IMR-90 (cell line): ENCODE data around the gene EFCC1. TPM values are rescaled to one million over a fixed set of nuclear protein-coding genes. Genes with fewer than 3 reads are reported as not detected.

Experiments used
- ATAC-seq: fragments of 200-7000 bp; cut with Tn5 transposase; 2 replicates; pipeline ENCODE4 v1.9.1; 2020; ENCODE audit warnings: low read depth, mild to moderate bottlenecking, moderate library complexity
- BruUV-seq: library from RNA; stranded (reverse); fragments of 400-500 nt; replicated peaks from 2 replicates; lab custom pipeline; 2021; lab: Mats Ljungman, UMichigan
- CTCF ChIA-PET: fragments of 300-600 bp; formaldehyde crosslinking; extraction: SDS; loops from one replicate; lab custom pipeline; 2021; ENCODE audit warnings: antibody characterized with exemption; lab: Yijun Ruan, JAX
- POLR2A ChIA-PET: fragments of 300-600 bp; sonication (Branson Sonifier 250); formaldehyde crosslinking; loops from one replicate; lab custom pipeline; 2022; ENCODE audit warnings: antibody characterized with exemption; ENCODE audit not compliant: unreplicated experiment; lab: Charles Lee
- DNase-seq: peaks from one replicate; pipeline ENCODE4 v3.0.0; 2013
- H2AFZ ChIP-seq: replicated peaks from 2 replicates; pipeline ENCODE3; 2013; ENCODE audit warnings: low read length, mild to moderate bottlenecking; ENCODE audit not compliant: poor library complexity
- H2AK5ac ChIP-seq: 2 replicates; pipeline ENCODE4 v1.6.1; 2013; ENCODE audit warnings: low read depth, low read length, inconsistent platforms
- H2AK9ac ChIP-seq: replicated peaks from 2 replicates; pipeline ENCODE3; 2013; ENCODE audit warnings: mild to moderate bottlenecking, low read depth, low read length, moderate library complexity; ENCODE audit not compliant: poor library complexity
- H2BK120ac ChIP-seq: 2 replicates; pipeline ENCODE4 v1.6.1; 2013; ENCODE audit warnings: low read depth, low read length, inconsistent platforms
- H2BK15ac ChIP-seq: 3 replicates; pipeline ENCODE4 v1.6.1; 2013; ENCODE audit warnings: low read depth, low read length, inconsistent platforms
- H2BK20ac ChIP-seq: 2 replicates; pipeline ENCODE4 v1.6.1; 2013; ENCODE audit warnings: low read depth, mild to moderate bottlenecking, inconsistent platforms, low read length, moderate library complexity
- H2BK5ac ChIP-seq: 2 replicates; pipeline ENCODE4 v1.6.1; 2013; ENCODE audit warnings: mild to moderate bottlenecking, low read depth, low read length, inconsistent platforms; ENCODE audit not compliant: poor library complexity, severe bottlenecking
- H3K14ac ChIP-seq: replicated peaks from 2 replicates; pipeline ENCODE4 v1.6.1; 2013; ENCODE audit warnings: low read depth, low read length, inconsistent platforms
- H3K18ac ChIP-seq: 2 replicates; pipeline ENCODE4 v1.6.1; 2013; ENCODE audit warnings: low read depth, low read length, control low read depth
- H3K23ac ChIP-seq: 2 replicates; pipeline ENCODE4 v1.6.1; 2013; ENCODE audit warnings: low read depth, low read length, inconsistent platforms
- H3K27ac ChIP-seq: 2 replicates; pipeline ENCODE4 v1.5.1; 2013; ENCODE audit warnings: mild to moderate bottlenecking, control low read depth, low read length; ENCODE audit not compliant: insufficient read depth
- H3K27me3 ChIP-seq: 2 replicates; pipeline ENCODE4 v1.6.1; 2013; ENCODE audit warnings: low read length; ENCODE audit not compliant: control insufficient read depth, insufficient read depth
- H3K36me3 ChIP-seq: 2 replicates; pipeline ENCODE4 v1.6.1; 2013; ENCODE audit warnings: low read length, mixed read lengths; ENCODE audit not compliant: control insufficient read depth, insufficient read depth
- H3K4ac ChIP-seq: 2 replicates; pipeline ENCODE4 v1.6.1; 2013; ENCODE audit warnings: low read depth, low read length, inconsistent platforms
- H3K4me1 ChIP-seq: 2 replicates; pipeline ENCODE4 v1.6.1; 2013; ENCODE audit warnings: low read length, mixed read lengths; ENCODE audit not compliant: control insufficient read depth, insufficient read depth
- H3K4me2 ChIP-seq: 2 replicates; pipeline ENCODE4 v1.6.1; 2013; ENCODE audit warnings: low read depth, mild to moderate bottlenecking, control low read depth, low read length, moderate library complexity
- H3K4me3 ChIP-seq: 2 replicates; pipeline ENCODE4 v1.5.1; 2013; ENCODE audit warnings: low read depth, mild to moderate bottlenecking, control low read depth, low read length, moderate library complexity; ENCODE audit not compliant: insufficient read depth
- H3K56ac ChIP-seq: 2 replicates; pipeline ENCODE4 v1.6.1; 2013; ENCODE audit warnings: low read length, inconsistent platforms; ENCODE audit not compliant: insufficient read depth; ENCODE audit errors: extremely low read depth
- H3K79me1 ChIP-seq, 2 experiments: 2 replicates each; pipeline ENCODE4 v1.6.1; 2013; ENCODE audit warnings: low read length in 2 of 2, inconsistent platforms in 1 of 2, low read depth in 1 of 2
- H3K9ac ChIP-seq: 2 replicates; pipeline ENCODE4 v1.6.1; 2013; ENCODE audit warnings: low read depth, low read length, control low read depth
- H3K9me1 ChIP-seq: 2 replicates; pipeline ENCODE4 v1.6.1; 2013; ENCODE audit warnings: low read length, inconsistent platforms; ENCODE audit not compliant: insufficient read depth
- H3K9me3 ChIP-seq: 2 replicates; pipeline ENCODE4 v1.6.1; 2013; ENCODE audit warnings: low read length; ENCODE audit not compliant: control insufficient read depth, insufficient read depth
- H4K20me1 ChIP-seq: 2 replicates; pipeline ENCODE4 v1.6.1; 2013; ENCODE audit warnings: low read length, inconsistent platforms; ENCODE audit not compliant: insufficient read depth
- H4K5ac ChIP-seq: 2 replicates; pipeline ENCODE4 v1.6.1; 2013; ENCODE audit warnings: mild to moderate bottlenecking, low read depth, low read length, control low read depth
- H4K8ac ChIP-seq, 2 experiments: 2 replicates each; pipeline ENCODE4 v1.6.1; 2013; ENCODE audit warnings: low read depth in 2 of 2, low read length in 2 of 2, control low read depth in 1 of 2, inconsistent platforms in 1 of 2
- H4K91ac ChIP-seq: 2 replicates; pipeline ENCODE4 v1.6.1; 2013; ENCODE audit warnings: low read depth, low read length, inconsistent platforms; ENCODE audit not compliant: insufficient read depth
- BHLHE40 ChIP-seq: fragments of 150-350 bp; IDR thresholded peaks from 2 replicates; pipeline ENCODE4 v1.6.1; 2016; ENCODE audit warnings: mild to moderate bottlenecking, low read depth, low read length
- CEBPB ChIP-seq: IDR thresholded peaks from 2 replicates; pipeline ENCODE4 v1.6.1; 2012; ENCODE audit warnings: low read depth, low read length, improper control_type of control experiment
- CHD1 ChIP-seq: IDR thresholded peaks from 2 replicates; pipeline ENCODE4 v1.6.1; 2012; ENCODE audit warnings: low read depth, low read length, improper control_type of control experiment
- CTCF ChIP-seq: conservative IDR thresholded peaks from 2 replicates; pipeline ENCODE4 v1.5.1; 2012; ENCODE audit warnings: mild to moderate bottlenecking, low read depth, low read length, improper control_type of control experiment
- FOS ChIP-seq: fragments of 150-350 bp; IDR thresholded peaks from 2 replicates; pipeline ENCODE4 v1.6.1; 2016; ENCODE audit warnings: low read depth, low read length
- MAFK ChIP-seq: IDR thresholded peaks from 2 replicates; pipeline ENCODE4 v1.6.1; 2012; ENCODE audit warnings: low read depth, low read length, improper control_type of control experiment
- MAZ ChIP-seq: IDR thresholded peaks from 2 replicates; pipeline ENCODE4 v1.6.1; 2012; ENCODE audit warnings: low read depth, mild to moderate bottlenecking, low read length, improper control_type of control experiment, moderate library complexity, borderline replicate concordance
- MXI1 ChIP-seq: IDR thresholded peaks from 2 replicates; pipeline ENCODE4 v1.6.1; 2012; ENCODE audit warnings: low read depth, mild to moderate bottlenecking, low read length, moderate library complexity, borderline replicate concordance
- NFE2L2 ChIP-seq: fragments of 150-350 bp; IDR thresholded peaks from 2 replicates; pipeline ENCODE4 v1.6.1; 2016; ENCODE audit warnings: low read depth, mild to moderate bottlenecking, low read length
- POLR2A ChIP-seq: IDR thresholded peaks from 2 replicates; pipeline ENCODE4 v1.6.1; 2012; ENCODE audit warnings: mild to moderate bottlenecking, low read depth, low read length
- RAD21 ChIP-seq: IDR thresholded peaks from 2 replicates; pipeline ENCODE4 v1.6.1; 2012; ENCODE audit warnings: low read length, improper control_type of control experiment
- RCOR1 ChIP-seq: IDR thresholded peaks from 2 replicates; pipeline ENCODE4 v1.6.1; 2012; ENCODE audit warnings: mild to moderate bottlenecking, low read length, improper control_type of control experiment; ENCODE audit not compliant: insufficient replicate concordance
- RFX5 ChIP-seq: IDR thresholded peaks from 2 replicates; pipeline ENCODE4 v1.8.0; 2012; ENCODE audit warnings: low read depth, mild to moderate bottlenecking, low read length, moderate library complexity
- SMC3 ChIP-seq: fragments of 150-350 bp; IDR thresholded peaks from 2 replicates; pipeline ENCODE4 v1.6.1; 2016; ENCODE audit warnings: low read depth, mild to moderate bottlenecking, antibody characterized with exemption, low read length, moderate library complexity
- whole genome bisulfite sequencing, 2 experiments: methylation state at CpG; one replicate each; pipeline versions ENCODE4 v1.1.5 to v1.1.7; 2013; ENCODE audit warnings: missing lambda C conversion rate in 2 of 2; ENCODE audit not compliant: insufficient read length in 1 of 2; ENCODE audit errors: extremely low coverage in 2 of 2; 5-methylcytosine and 5-hydroxymethylcytosine counted together
- dilution Hi-C: fragments of 300-500 bp; cut with HindIII; formaldehyde crosslinking; loops from one replicate; pipeline ENCODE4 v1.14.3; 2018; ENCODE audit warnings: low sequenced_read_pairs; ENCODE audit not compliant: unreplicated experiment
- in situ Hi-C: fragments of 300-500 bp; cut with MboI; formaldehyde crosslinking; loops from 3 replicates; pipeline ENCODE4 v1.14.3; 2019; ENCODE audit warnings: low sequenced_read_pairs, inconsistent platforms, mixed read lengths
- intact Hi-C: fragments of 100-400 bp; cut with micrococcal nuclease; formaldehyde crosslinking; loops from 2 replicates; pipeline ENCODE4 v1.10.0; 2022
- polyA plus RNA-seq, 3 experiments: library from polyadenylated mRNA; depleted of rRNA; stranded (reverse); fragments of >200 nt; gene quantifications; 2 replicates each; pipeline ENCODE4 v1.2.3, GENCODE V29; 2012; ENCODE audit warnings: low replicate concordance in 1 of 3
- total RNA-seq: library from RNA; depleted of rRNA; stranded (reverse); fragments of >200 nt; gene quantifications from 2 replicates; pipeline ENCODE4 v1.2.3, GENCODE V29; 2012
- TF ChIP-seq, protein P1 (sequence below): fragments of 150-350 bp; IDR thresholded peaks from 2 replicates; pipeline ENCODE4 v1.6.1; 2016; ENCODE audit warnings: low read depth, mild to moderate bottlenecking, low read length, moderate library complexity, borderline replicate concordance
- TF ChIP-seq, protein P2 (sequence below): fragments of 150-350 bp; IDR thresholded peaks from 2 replicates; pipeline ENCODE4 v1.6.1; 2017; ENCODE audit warnings: mild to moderate bottlenecking, antibody characterized with exemption, low read length, low read depth

EFCC1 gene
- total and polyA plus RNA-seq, 2 of the 4 experiments (the other 2 are of a cell fraction): not detected

GRCh38 chr3:129068291-129068886 is 67.3 kb downstream of the EFCC1 start:
- Histone ChIP-seq H3K79me1 (no peaks in the 10 kb centered on the region), H3K9ac (no peak overlapping the region; the same call in 1 of the 2 replicates), H3K36me3 (no peaks in the 10 kb centered on the region), H3K4me3 (peak overlapping the region; percentile 26; the same call in 1 of the 2 replicates), H2AK9ac (no peak overlapping the region), H2BK15ac (no peak overlapping the region), H3K18ac (no peak overlapping the region), H3K27me3 (peaks cover 27% of the 10 kb centered on the region), H3K9me1 (no peaks in the 10 kb centered on the region), H3K56ac (no peak overlapping the region), H2BK120ac (no peak overlapping the region), H2AFZ (peak overlapping the region; percentile 75), H3K4ac (no peak overlapping the region), H4K91ac (no peak overlapping the region), H3K23ac (no peak overlapping the region), H4K8ac (no peak overlapping the region; a peak in 1 of 4 replicates), H3K4me1 (no peaks in the 10 kb centered on the region; the same call in 1 of the 2 replicates), H3K14ac (no peak overlapping the region), H3K27ac (no peak overlapping the region), H2BK5ac (no peak overlapping the region), H2AK5ac (no peak overlapping the region), H3K9me3 (peaks cover 7% of the 10 kb centered on the region), H4K5ac (no peak overlapping the region), H3K4me2 (peak overlapping the region; percentile 72), H4K20me1 (no peaks in the 10 kb centered on the region), H2BK20ac (no peak overlapping the region)
- ChIA-PET CTCF (interaction anchor here (1.1 to 2.0 kb wide), 2 partner anchors 15 to 98 kb away, joined by 8 to 9 read pairs; no protein-coding TSS in a partner anchor), POLR2A (no interaction called here)
- WGBS, 2 experiments: no CpG with 5 or more reads among the region's 44 CpGs
- no peak for DNase-seq
- intact Hi-C loops (no loop called here), dilution Hi-C loops (no loop called here), in situ Hi-C loops (no loop called here)
- TF ChIP-seq MAZ: no peak
- no peak for TF ChIP-seq RAD21
- no peak for TF ChIP-seq RCOR1
- TF ChIP-seq NFE2L2: no peak
- TF ChIP-seq CHD1: no peak
- TF ChIP-seq, protein P1, sequence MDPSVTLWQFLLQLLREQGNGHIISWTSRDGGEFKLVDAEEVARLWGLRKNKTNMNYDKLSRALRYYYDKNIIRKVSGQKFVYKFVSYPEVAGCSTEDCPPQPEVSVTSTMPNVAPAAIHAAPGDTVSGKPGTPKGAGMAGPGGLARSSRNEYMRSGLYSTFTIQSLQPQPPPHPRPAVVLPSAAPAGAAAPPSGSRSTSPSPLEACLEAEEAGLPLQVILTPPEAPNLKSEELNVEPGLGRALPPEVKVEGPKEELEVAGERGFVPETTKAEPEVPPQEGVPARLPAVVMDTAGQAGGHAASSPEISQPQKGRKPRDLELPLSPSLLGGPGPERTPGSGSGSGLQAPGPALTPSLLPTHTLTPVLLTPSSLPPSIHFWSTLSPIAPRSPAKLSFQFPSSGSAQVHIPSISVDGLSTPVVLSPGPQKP: no peak
- TF ChIP-seq CTCF: no peak
- TF ChIP-seq, protein P2, sequence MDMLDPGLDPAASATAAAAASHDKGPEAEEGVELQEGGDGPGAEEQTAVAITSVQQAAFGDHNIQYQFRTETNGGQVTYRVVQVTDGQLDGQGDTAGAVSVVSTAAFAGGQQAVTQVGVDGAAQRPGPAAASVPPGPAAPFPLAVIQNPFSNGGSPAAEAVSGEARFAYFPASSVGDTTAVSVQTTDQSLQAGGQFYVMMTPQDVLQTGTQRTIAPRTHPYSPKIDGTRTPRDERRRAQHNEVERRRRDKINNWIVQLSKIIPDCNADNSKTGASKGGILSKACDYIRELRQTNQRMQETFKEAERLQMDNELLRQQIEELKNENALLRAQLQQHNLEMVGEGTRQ: no peak
- TF ChIP-seq MXI1: no peak
- no peak for TF ChIP-seq POLR2A
- no peak for TF ChIP-seq BHLHE40
- no peak for TF ChIP-seq SMC3
- no peak for TF ChIP-seq RFX5
- no peak for TF ChIP-seq CEBPB
- no peak for TF ChIP-seq MAFK
- no peak for TF ChIP-seq FOS
- BruUV-seq: no TSS peak
- peak; percentile 75 for ATAC-seq
